ENCODE measurements around the gene HS1BP3.
A peak's percentile ranks its signal among the peaks of the same experiment; 100 is the strongest.

The HS1BP3 gene

DNA sequence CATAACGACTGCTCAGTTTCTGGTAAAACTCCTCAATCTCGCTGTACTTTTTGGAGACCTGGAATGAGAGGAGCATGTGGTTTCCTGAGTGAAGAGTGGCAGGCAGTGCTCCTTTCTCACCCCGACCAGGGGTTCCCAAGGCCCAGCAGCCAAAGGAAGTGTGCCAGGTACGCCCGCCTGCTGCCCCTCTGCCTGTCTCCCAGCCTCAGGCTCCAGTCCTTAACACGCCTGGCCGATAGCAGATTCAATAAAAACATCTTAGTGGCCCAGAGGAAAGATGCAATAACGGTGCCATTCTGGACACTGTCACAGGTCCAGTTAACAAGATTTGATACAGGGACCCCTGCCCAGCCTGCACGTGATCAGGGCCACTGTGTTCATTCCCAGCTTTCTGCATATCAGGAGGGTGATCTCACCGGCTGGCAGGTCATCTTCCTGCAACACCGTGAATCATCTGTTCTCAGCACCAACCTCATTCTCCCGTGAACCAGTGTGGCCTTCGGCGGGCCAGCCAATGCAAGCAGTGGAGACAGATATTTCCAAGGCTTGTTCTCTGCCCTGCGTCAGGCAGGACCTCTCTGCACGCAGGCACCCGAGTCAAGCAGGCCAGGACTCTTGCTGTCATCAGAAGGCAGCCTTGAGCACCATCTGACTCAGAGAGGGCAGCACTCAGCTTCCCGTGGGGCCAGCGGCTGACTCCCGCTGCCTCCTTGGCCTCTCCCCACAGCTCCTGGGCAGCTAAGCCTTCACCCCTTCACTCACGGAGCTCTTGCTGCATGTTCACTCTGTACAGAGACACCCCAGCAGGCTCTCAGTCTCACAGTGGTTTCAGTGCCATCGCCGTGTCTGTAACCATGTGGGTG is 9.5 kb downstream of the HS1BP3 start:
- DNase-seq: no peak
- CTCF ChIA-PET: interaction anchor here (0.8 to 6.2 kb wide), 18 partner anchors 10 to 415 kb away, joined by 3 to 65 read pairs (median 4); partner anchors contain the start of genes HS1BP3 and RHOB
- Mint-ChIP-seq H3K27me3 (no peaks in the 10 kb centered on the region), H3K4me1 (no peaks in the 10 kb centered on the region), H3K36me3 (peaks cover 4% of the 10 kb centered on the region), H3K9me3 (no peaks in the 10 kb centered on the region), H3K4me3 (no peak overlapping the region), H3K27ac (no peak overlapping the region)

DNA sequence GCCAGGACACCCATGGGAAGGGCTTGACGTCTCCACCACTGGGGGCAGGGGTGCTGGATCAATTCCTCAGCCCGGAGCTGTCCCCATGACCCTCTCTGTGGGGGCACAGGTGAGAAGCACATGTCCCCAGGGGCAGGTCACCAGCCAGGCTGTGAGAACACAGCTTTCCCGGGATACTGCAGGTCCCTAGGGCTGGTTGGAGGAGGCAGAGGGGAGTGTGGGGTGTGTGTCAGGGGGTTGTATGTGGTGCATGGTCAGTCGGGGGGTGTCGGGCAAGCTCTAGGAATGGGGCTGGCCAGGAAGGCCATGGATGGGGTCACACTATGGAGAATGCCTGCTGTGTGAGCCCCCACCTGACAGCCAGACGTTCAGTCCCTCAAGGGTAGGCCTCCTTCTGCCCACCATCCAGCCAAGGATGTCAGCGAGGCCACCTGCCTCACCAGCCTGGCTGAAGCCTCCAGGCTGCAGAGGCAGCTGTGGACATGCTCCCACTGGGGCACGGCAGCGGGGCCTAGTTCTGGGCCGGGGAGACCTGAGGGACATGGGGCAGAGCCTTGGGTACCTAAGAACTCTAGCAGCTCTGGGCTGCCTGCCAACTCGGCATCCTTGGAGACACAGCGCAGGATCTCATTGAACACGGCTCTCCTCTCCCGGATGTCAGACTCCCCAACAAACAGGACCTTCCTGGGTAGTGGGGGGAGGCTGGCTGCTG is 10.3 kb downstream of the HS1BP3 start:
- no peak overlapping the region for H3K4me3 Mint-ChIP-seq
- H3K4me1 Mint-ChIP-seq: no peaks in the 10 kb centered on the region
- CTCF ChIA-PET: interaction anchor here (0.6 to 6.2 kb wide), 6 partner anchors 10 to 532 kb away, joined by 3 to 65 read pairs (median 17); partner anchors contain the start of gene HS1BP3
- H3K27me3 Mint-ChIP-seq: no peaks in the 10 kb centered on the region
- no peaks in the 10 kb centered on the region for H3K9me3 Mint-ChIP-seq
- H3K36me3 Mint-ChIP-seq: peaks cover 5% of the 10 kb centered on the region
- no peak for DNase-seq
- H3K27ac Mint-ChIP-seq: no peak overlapping the region

- CTCF ChIA-PET: interaction anchor here (1.2 to 6.2 kb wide), 4 partner anchors 12 to 228 kb away, joined by 3 to 65 read pairs (median 17); partner anchors contain the start of gene HS1BP3
- no peak overlapping the region for H3K4me3 Mint-ChIP-seq
- H3K9me3 Mint-ChIP-seq: no peaks in the 10 kb centered on the region
- peaks cover 2% of the 10 kb centered on the region for H3K36me3 Mint-ChIP-seq
- no peak overlapping the region for H3K27ac Mint-ChIP-seq
- H3K27me3 Mint-ChIP-seq: no peaks in the 10 kb centered on the region
- H3K4me1 Mint-ChIP-seq: peaks cover 3% of the 10 kb centered on the region
- no peak for DNase-seq
Measured at GRCh38 chr2:20638646-20639430, 12.1 kb downstream of the HS1BP3 start.

DNA sequence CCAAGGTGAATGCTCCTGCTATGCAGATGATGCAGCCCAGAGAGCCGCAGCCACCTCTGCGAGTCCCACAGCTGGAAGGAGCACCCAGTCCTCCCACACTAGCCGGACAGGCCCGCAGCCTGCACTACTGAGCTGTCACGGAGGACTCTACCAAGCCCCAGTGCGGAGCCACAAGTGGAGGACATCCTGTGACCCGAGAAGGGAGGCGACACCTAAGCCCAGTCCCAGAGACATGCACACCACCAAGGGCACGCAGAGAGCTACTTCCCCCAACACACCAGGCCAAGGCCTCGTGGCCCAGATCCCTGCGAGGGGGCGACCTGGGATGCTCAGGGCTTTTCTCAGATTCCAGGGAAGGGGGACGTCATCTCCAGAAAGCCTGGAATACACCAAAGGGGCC is 12.9 kb downstream of the HS1BP3 start:
- Mint-ChIP-seq H3K4me3 (no peak overlapping the region), H3K27me3 (no peaks in the 10 kb centered on the region), H3K4me1 (peaks cover 4% of the 10 kb centered on the region), H3K36me3 (peaks cover 2% of the 10 kb centered on the region), H3K27ac (no peak overlapping the region), H3K9me3 (no peaks in the 10 kb centered on the region)
- DNase-seq: no peak
- CTCF ChIA-PET: interaction anchor here (1.2 kb wide), 2 partner anchors 11 to 194 kb away, joined by 3 to 4 read pairs; no protein-coding TSS in a partner anchor

DNA sequence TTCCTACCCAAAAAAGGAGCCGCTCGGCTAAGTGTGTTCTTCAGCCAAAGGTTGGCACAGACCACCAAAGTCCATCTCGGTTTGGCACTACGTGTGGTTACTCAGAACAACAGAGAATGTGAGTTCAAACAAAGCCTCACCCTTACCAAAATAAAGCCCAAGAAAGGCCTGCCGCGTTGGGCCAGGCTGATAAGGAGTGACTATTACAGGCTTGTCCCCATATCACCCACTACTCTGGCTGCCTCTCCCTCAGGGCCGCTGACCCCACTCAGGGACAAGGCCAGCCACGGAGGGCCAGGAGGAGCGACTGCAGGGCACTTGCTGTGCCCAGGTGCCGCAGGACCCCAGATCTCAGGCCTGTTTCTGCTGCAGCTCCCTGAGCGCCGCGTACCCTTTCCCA is 13.8 kb downstream of the HS1BP3 start:
- Mint-ChIP-seq H3K9me3 (no peaks in the 10 kb centered on the region), H3K27me3 (no peaks in the 10 kb centered on the region), H3K27ac (no peak overlapping the region), H3K36me3 (peaks cover 2% of the 10 kb centered on the region), H3K4me1 (peaks cover 4% of the 10 kb centered on the region), H3K4me3 (no peak overlapping the region)
- DNase-seq: no peak
- CTCF ChIA-PET: interaction anchor here (1.2 kb wide), 2 partner anchors 12 to 193 kb away, joined by 3 to 4 read pairs; no protein-coding TSS in a partner anchor

- no peaks in the 10 kb centered on the region for H3K27me3 Mint-ChIP-seq
- no peak overlapping the region for H3K27ac Mint-ChIP-seq
- H3K9me3 Mint-ChIP-seq: no peaks in the 10 kb centered on the region
- peaks cover 4% of the 10 kb centered on the region for H3K4me1 Mint-ChIP-seq
- CTCF ChIA-PET: interaction anchor here (0.8 to 3.2 kb wide), 9 partner anchors 15 to 224 kb away, joined by 3 to 29 read pairs (median 9); partner anchors contain the start of genes HS1BP3 and RHOB
- peak; percentile 53 for DNase-seq
- peaks cover 2% of the 10 kb centered on the region for H3K36me3 Mint-ChIP-seq
- no peak overlapping the region for H3K4me3 Mint-ChIP-seq
Measured at GRCh38 chr2:20635675-20636584, 15.0 kb downstream of the HS1BP3 start.

- Mint-ChIP-seq H3K36me3 (peaks cover 2% of the 10 kb centered on the region), H3K4me3 (no peak overlapping the region), H3K27me3 (no peaks in the 10 kb centered on the region), H3K4me1 (peaks cover 4% of the 10 kb centered on the region), H3K27ac (no peak overlapping the region), H3K9me3 (no peaks in the 10 kb centered on the region)
- CTCF ChIA-PET: interaction anchor here (0.8 to 3.2 kb wide), 11 partner anchors 16 to 224 kb away, joined by 3 to 29 read pairs (median 5); partner anchors contain the start of genes HS1BP3 and RHOB
- no peak for DNase-seq
Measured at GRCh38 chr2:20635113-20635510, 15.8 kb downstream of the HS1BP3 start.

DNA sequence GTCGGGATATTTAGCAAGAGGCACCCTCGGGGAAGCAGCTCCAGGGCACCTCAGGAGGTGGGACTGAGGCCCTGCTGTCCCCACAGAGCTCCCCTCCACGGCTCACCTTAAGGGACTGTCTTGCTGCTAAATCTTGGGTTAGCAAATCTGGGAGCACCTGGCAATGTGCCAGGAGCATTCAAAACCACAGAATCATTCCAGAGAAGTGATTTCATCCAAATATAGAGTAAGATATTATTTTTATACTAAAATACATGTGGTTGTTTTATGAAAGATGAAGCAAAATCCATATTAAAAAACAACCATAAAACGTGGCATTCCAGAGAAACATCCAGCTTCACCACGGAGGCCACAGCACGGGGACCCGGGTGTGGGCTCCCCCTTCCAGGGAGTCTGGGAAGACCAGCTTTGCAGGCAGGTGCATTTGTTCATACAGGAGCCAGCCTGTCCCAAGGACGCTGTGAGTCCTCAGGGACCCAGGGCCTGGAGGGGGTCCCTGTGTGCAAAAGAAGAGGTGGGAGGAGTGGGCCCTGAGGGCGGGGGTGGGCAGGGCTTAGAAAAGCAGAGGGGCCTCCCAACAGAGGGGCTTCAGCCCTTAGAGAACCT is 16.3 kb downstream of the HS1BP3 start:
- Mint-ChIP-seq H3K27ac (no peak overlapping the region), H3K9me3 (no peaks in the 10 kb centered on the region), H3K27me3 (no peaks in the 10 kb centered on the region), H3K4me3 (no peak overlapping the region), H3K36me3 (peaks cover 2% of the 10 kb centered on the region), H3K4me1 (peaks cover 4% of the 10 kb centered on the region)
- CTCF ChIA-PET: interaction anchor here (0.8 to 3.2 kb wide), 11 partner anchors 16 to 223 kb away, joined by 3 to 29 read pairs (median 5); partner anchors contain the start of genes HS1BP3 and RHOB
- no peak for DNase-seq

DNA sequence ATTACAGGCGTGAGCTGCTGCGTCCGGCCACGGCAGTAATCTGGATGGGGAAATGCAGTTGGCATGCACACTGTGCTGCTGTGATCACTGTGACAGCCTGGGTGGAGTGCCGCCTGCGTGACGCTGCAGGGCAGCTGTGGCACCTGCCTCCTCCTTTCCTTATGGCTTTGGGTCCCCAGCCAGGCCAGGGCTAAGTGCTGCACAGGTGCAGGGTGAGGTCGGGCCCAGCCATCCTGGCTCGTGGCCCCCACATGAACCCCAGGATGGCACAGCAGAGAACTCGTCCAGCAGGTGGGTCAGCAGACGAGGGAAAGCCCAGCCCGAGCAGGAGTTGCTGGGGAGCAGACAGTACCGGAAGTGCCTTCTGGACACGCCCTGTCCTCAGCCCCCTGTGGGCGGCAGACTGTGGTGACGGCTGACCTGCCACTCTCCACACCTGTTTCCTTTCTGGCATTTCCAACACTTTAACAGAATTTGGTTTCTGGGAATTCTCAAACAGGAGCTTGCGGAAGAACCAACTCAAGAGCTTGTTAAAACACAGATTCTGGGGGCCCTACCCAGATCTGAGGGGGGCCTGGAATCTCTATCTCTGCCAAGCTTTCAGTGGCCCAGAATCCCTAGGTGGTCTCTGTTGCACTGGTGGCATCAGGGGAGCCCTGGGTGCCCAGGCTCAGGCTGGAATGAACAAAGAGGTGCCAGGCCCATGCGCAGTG is 16.9 kb downstream of the HS1BP3 start:
- H3K4me1 Mint-ChIP-seq: peaks cover 4% of the 10 kb centered on the region
- no peaks in the 10 kb centered on the region for H3K27me3 Mint-ChIP-seq
- no peak for DNase-seq
- peak overlapping the region; percentile 19 for H3K27ac Mint-ChIP-seq
- no peak overlapping the region for H3K4me3 Mint-ChIP-seq
- CTCF ChIA-PET: interaction anchor here (1.1 to 3.2 kb wide), 9 partner anchors 17 to 222 kb away, joined by 3 to 29 read pairs (median 5); partner anchors contain the start of genes HS1BP3 and RHOB
- peaks cover 2% of the 10 kb centered on the region for H3K36me3 Mint-ChIP-seq
- H3K9me3 Mint-ChIP-seq: no peaks in the 10 kb centered on the region

DNA sequence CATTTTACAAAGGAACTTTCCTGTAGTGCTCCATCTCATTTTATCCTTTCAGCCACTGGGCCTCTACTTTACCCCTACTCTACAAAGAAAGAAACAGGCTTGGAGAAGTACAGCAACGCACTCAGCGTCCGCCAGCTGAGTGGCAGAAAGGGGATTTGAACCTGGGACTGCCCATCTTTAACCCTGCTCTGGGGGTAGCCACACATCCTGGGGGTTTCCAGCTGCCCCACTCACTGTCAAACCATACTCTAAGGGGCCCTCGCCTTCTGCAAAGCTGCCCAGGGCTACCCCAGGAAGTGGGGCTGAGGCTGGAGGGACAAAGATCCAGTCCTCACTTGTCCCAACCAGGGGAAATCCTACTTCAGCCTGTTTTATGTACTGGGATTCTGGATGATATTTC is 17.9 kb downstream of the HS1BP3 start:
- H3K4me3 Mint-ChIP-seq: no peak overlapping the region
- peaks cover 2% of the 10 kb centered on the region for H3K36me3 Mint-ChIP-seq
- H3K27me3 Mint-ChIP-seq: no peaks in the 10 kb centered on the region
- H3K4me1 Mint-ChIP-seq: peaks cover 4% of the 10 kb centered on the region
- H3K27ac Mint-ChIP-seq: no peak overlapping the region
- CTCF ChIA-PET: interaction anchor here (3.3 kb wide), 1 partner anchor 9 kb away, joined by 12 read pairs; no protein-coding TSS in a partner anchor
- DNase-seq: no peak
- no peaks in the 10 kb centered on the region for H3K9me3 Mint-ChIP-seq

DNA sequence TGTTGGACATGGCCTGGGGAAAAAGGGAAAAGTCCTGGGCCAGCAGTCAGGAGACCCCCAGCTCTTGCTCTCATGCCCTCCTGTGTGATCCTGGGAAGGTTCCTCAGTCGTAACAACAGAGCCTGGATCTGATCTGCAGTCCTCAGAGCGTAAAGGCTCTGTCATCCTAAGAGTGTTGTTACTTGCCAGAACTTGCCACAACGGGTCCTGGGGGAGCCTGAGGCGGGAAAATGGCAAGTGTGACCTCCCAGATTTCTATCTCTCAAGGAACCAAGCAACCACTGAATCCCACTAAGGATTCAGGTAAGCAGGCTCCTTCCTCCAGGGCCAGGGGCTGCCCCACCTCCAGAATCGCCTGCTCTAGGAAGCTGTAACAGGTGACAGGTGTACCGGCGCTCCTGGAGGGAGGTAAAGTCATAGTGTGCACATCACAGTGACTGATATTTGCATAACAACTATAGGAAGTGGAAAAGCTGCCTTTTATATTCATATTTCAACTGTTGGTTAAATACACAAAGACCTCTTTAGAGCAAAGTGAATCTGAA is 18.4 kb downstream of the HS1BP3 start:
- Mint-ChIP-seq H3K27me3 (no peaks in the 10 kb centered on the region), H3K4me3 (no peak overlapping the region), H3K4me1 (peaks cover 4% of the 10 kb centered on the region), H3K9me3 (no peaks in the 10 kb centered on the region), H3K27ac (no peak overlapping the region), H3K36me3 (peaks cover 2% of the 10 kb centered on the region)
- DNase-seq: no peak
- CTCF ChIA-PET: interaction anchor here (3.3 kb wide), 1 partner anchor 10 kb away, joined by 12 read pairs; no protein-coding TSS in a partner anchor
